Kidney epithelial cell (primary cell): ENCODE data around the gene RASGRF1. TPM values are rescaled to one million over a fixed set of nuclear protein-coding genes. Genes with fewer than 3 reads are reported as not detected.
A peak's percentile ranks its signal among the peaks of the same experiment; 100 is the strongest.

ENCODE experiments used
- DNase-seq: peaks from one replicate; pipeline ENCODE4 v3.0.0-alpha.2; 2010; ENCODE audit warnings: low read depth
- H3K27me3 ChIP-seq: 2 replicates; pipeline ENCODE4 v1.6.0; 2011; ENCODE audit warnings: low read length; ENCODE audit not compliant: control insufficient read depth, insufficient read depth
- H3K36me3 ChIP-seq: 2 replicates; pipeline ENCODE4 v1.5.1; 2011; ENCODE audit warnings: low read length; ENCODE audit not compliant: control insufficient read depth, insufficient read depth
- H3K4me3 ChIP-seq: 2 replicates; pipeline ENCODE4 v1.5.1; 2011; ENCODE audit warnings: low read depth, mild to moderate bottlenecking, control low read depth, low read length
- total RNA-seq: library from RNA; depleted of rRNA; stranded (reverse); fragments of >200 nt; gene quantifications from 2 replicates; pipeline ENCODE4 v1.2.3, GENCODE V29; 2015
- TF ChIP-seq, protein P1 (sequence below): IDR thresholded peaks from 2 replicates; pipeline ENCODE4 v1.5.1; 2011; ENCODE audit warnings: mild to moderate bottlenecking, moderate library complexity, low read length, control low read depth, inconsistent platforms; ENCODE audit not compliant: insufficient read depth, poor library complexity, severe bottlenecking

The RASGRF1 gene
- total RNA-seq, 1 donor from 2014 or later, result 1.4 TPM

DNA sequence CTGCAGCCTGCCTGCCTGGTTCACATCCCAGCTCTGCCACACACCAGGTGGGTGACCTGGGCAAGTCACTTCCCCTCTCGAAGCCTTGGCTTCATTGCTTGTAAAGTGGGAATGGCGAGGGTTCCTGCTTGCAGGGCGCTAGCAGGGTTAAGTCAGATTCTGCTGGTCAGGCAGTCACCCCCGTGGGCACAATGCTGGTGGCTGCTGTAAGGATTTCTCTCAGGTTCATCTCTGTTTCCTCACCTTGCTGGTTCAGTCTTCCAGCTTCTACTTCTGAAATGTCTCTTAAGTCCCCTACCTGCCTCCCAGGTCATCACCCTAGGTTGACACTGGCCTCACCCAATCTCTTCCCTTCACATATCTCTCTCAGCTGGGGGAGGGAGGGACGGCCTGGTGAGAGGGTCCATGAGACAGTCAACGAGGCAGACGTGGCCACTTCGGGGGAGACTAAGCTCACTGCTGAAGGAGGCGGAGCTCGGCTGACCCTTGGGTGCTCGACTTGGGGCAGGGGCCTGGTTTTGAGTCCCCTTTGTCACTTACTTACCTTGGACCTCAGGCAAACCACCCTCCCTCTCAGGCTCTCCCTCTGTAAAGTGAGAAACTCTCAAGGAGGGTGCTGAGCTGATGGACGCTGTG, 157.3 kb downstream of the RASGRF1 start:
- Histone ChIP-seq H3K36me3 (no peaks in the 10 kb centered on the region), H3K27me3 (no peaks in the 10 kb centered on the region), H3K4me3 (no peak overlapping the region)
- TF ChIP-seq, protein P1, sequence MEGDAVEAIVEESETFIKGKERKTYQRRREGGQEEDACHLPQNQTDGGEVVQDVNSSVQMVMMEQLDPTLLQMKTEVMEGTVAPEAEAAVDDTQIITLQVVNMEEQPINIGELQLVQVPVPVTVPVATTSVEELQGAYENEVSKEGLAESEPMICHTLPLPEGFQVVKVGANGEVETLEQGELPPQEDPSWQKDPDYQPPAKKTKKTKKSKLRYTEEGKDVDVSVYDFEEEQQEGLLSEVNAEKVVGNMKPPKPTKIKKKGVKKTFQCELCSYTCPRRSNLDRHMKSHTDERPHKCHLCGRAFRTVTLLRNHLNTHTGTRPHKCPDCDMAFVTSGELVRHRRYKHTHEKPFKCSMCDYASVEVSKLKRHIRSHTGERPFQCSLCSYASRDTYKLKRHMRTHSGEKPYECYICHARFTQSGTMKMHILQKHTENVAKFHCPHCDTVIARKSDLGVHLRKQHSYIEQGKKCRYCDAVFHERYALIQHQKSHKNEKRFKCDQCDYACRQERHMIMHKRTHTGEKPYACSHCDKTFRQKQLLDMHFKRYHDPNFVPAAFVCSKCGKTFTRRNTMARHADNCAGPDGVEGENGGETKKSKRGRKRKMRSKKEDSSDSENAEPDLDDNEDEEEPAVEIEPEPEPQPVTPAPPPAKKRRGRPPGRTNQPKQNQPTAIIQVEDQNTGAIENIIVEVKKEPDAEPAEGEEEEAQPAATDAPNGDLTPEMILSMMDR, result no peak
- no peak for DNase-seq

DNA sequence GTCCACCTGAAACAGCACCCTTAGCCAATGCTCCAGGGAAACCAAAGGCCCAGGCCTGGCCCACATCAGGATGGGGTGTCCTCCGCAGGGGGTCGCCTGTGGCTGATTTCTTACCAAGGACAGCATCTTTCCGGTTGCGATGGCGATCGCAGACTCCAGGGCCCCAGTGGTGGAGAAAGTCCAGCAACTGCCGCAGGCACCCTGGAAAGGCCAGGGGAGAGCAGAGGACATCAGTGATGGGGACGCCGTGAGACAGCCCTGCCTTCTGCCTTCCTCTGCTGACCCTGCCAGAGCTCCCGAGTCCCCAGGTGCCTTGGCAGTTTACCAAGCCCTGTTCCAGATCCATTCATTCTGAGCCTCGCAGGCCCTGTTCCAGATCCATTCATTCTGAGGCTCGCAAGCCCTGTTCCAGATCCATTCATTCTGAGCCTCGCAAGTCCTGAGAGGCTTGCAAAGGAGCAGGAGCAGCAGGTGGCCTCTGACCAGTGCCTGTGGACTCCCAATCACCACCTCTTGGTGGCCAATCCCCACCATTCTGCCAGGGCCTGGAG, 158.2 kb downstream of the RASGRF1 start:
- no peak for DNase-seq
- H3K36me3 ChIP-seq, result no peaks in the 10 kb centered on the region

DNA sequence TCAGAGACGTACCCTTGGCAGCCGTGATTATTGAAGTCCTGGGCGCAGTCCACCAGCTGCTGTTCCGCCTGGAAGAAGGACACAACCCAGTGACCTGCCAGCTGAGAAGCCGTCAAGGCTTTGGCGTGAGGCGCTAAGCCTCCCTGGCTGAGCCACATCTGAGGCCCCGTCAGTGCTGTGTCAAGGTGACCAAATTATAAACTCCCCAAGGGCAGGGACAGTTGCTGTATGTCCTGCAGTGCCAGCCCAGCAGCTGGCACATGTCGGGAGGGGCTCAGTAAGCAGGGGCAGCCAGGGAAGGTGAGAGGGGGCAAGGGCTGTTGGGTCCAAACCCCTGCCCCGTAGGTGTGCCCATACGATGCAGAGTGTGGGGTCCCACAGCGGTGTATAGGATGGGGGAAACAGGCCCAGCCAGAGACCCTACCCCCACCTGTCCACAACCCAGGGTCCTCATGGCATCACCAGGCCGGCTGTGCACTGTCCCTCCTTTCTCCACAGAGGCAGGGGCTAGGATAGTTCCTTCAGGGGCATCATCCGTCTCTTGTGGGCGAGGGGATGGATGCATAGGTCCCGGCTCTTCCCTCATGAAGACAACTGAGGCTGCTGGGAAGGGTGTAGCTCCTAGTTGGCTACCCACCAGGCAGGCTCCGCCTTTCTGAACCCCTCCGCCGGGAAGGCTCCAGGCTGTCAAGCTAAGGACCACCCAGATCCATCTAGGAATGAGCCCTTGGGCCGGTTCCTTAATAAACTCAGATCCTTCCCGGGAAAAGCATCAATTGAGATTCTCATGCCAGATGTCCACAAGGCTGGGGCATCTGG, 158.9 kb downstream of the RASGRF1 start:
- Histone ChIP-seq H3K27me3 (no peaks in the 10 kb centered on the region), H3K36me3 (no peaks in the 10 kb centered on the region), H3K4me3 (no peak overlapping the region)
- no peak for DNase-seq
- TF ChIP-seq, protein P1, result no peak

More for the DNA sequence above, 158.2 kb downstream of the RASGRF1 start:
- Histone ChIP-seq H3K27me3 (no peaks in the 10 kb centered on the region), H3K4me3 (no peak overlapping the region)
- TF ChIP-seq, protein P1, result no peak

DNA sequence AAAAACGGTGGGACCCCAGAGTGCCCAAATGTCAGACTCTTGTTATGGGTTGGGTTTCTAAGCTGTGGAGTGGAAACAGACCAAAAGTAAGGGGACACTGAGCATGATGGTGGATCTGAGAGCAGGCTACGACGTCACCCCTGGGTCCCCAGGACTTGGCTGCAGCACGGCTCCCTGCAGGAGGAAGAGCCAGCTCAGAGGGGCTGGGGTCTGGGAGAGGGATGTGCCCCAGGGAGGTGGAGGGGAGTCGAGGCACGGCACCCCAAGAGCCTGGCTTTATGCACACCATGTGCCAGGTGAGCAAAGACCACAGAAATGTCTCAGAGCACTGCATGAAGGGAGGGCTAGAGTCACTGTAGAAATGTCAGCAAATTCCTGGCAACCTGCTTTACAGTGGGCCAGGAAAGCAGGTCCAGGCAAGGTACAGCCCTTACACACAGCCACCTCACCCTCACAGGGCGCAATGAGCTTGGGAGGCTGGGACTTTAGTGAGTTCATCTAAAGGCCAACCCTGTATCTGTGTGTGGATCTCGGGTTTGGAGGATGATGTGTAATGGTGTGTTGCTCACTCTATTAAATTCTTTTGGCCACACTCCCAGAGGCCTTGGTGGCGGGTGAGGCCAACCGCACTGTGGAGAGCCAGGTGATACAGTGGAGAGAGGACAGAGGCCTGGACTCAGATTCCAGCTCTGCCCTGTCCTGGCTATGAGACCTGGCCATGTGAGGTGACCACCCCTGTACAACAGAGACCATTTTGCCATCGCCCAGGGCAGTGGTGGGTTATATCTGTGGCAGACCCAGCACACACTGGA, 159.8 kb downstream of the RASGRF1 start:
- DNase-seq, result peak; percentile 77
- Histone ChIP-seq H3K36me3 (no peaks in the 10 kb centered on the region), H3K4me3 (no peak overlapping the region), H3K27me3 (no peaks in the 10 kb centered on the region)
- TF ChIP-seq, protein P1, result no peak

DNA sequence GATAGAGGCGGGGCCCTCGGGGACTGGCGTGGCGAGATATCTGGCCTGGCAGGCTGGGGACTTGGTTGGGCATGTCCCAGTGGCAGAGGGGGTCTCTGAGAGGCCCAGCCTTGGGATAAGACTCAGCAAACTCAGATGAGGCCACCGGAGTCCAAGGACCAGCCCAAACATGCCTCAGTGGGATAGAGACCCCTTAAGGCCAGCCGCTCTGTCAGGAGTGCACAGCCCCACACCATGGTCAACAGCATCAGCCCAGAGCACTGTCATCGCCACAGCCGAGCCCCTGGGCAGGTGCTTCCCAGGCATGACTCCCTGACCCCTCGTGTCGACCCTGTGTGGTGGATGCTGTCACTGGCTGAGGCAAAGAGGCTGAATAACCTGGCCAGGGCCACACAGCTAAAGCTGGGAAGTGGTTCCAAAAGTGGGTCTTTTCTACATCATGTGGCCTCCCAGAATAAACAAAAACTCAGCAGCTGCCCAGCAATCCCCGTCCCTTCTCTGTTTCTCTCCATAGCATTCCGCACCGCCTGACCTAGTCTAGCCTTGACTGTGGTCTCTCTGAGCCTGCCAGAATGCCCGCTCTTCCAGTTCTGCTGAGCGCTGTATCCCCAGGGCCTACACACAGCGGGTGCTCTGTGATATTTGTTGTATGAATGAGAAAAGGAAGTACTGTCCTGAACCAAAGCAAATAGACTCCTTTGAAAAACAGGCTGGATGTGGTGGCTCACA, 160.9 kb downstream of the RASGRF1 start:
- H3K27me3 ChIP-seq, result no peaks in the 10 kb centered on the region
- H3K36me3 ChIP-seq, result no peaks in the 10 kb centered on the region
- TF ChIP-seq, protein P1, result no peak

More for the DNA sequence above, 160.9 kb downstream of the RASGRF1 start:
- DNase-seq, result no peak
- H3K4me3 ChIP-seq, result no peak overlapping the region
